H9 (cell line): Measurements from ENCODE around the gene TMPRSS11B. TPM values are rescaled to one million over a fixed set of nuclear protein-coding genes. Genes with fewer than 3 reads are reported as not detected.

Source experiments
- DNase-seq: peaks from one replicate; pipeline ENCODE4 v3.0.0-alpha.2; 2017
- H2AFZ ChIP-seq: one replicate; pipeline ENCODE4 v1.6.1; 2013; ENCODE audit warnings: mild to moderate bottlenecking, low read length, control low read depth, moderate library complexity
- H2AK5ac ChIP-seq: 2 replicates; pipeline ENCODE4 v1.6.1; 2013; ENCODE audit warnings: low read length, control low read depth, mixed read lengths; ENCODE audit not compliant: insufficient read length
- H2BK120ac ChIP-seq: one replicate; pipeline ENCODE4 v1.6.1; 2013; ENCODE audit warnings: low read depth, mild to moderate bottlenecking, low read length, control low read depth, inconsistent platforms; ENCODE audit not compliant: poor library complexity, severe bottlenecking
- H2BK12ac ChIP-seq: 2 replicates; pipeline ENCODE4 v1.6.1; 2013; ENCODE audit warnings: low read length, control low read depth, mixed read lengths, low read depth; ENCODE audit not compliant: insufficient read length
- H2BK15ac ChIP-seq: 2 replicates; pipeline ENCODE4 v1.6.1; 2013; ENCODE audit warnings: low read depth, low read length, control low read depth
- H2BK20ac ChIP-seq: one replicate; pipeline ENCODE4 v1.6.1; 2013; ENCODE audit warnings: low read depth, mild to moderate bottlenecking, low read length, control low read depth, inconsistent platforms; ENCODE audit not compliant: poor library complexity, severe bottlenecking
- H2BK5ac ChIP-seq: 2 replicates; pipeline ENCODE4 v1.6.1; 2013; ENCODE audit warnings: low read length, control low read depth, mixed read lengths; ENCODE audit not compliant: insufficient read length
- H3K14ac ChIP-seq: 2 replicates; pipeline ENCODE4 v1.6.1; 2013; ENCODE audit warnings: low read length, control low read depth; ENCODE audit not compliant: insufficient read depth
- H3K18ac ChIP-seq: 2 replicates; pipeline ENCODE4 v1.6.1; 2013; ENCODE audit warnings: low read depth, mild to moderate bottlenecking, mixed read lengths, low read length, control low read depth; ENCODE audit not compliant: insufficient read length
- H3K23ac ChIP-seq: 2 replicates; pipeline ENCODE4 v1.6.1; 2013; ENCODE audit warnings: low read length, control low read depth, mixed read lengths, low read depth; ENCODE audit not compliant: insufficient read length
- H3K23me2 ChIP-seq: 2 replicates; pipeline ENCODE4 v1.6.1; 2013; ENCODE audit warnings: low read depth, mild to moderate bottlenecking, mixed read lengths, low read length, control low read depth; ENCODE audit not compliant: insufficient read length, poor library complexity, severe bottlenecking
- H3K27ac ChIP-seq: 2 replicates; pipeline ENCODE4 v1.5.1; 2013; ENCODE audit warnings: low read length, control low read depth, mixed read lengths, low read depth; ENCODE audit not compliant: insufficient read length
- H3K27me3 ChIP-seq: 2 replicates; pipeline ENCODE4 v1.6.1; 2013; ENCODE audit warnings: low read length, control low read depth, inconsistent platforms; ENCODE audit not compliant: insufficient read depth
- H3K4ac ChIP-seq: 2 replicates; pipeline ENCODE4 v1.6.1; 2013; ENCODE audit warnings: low read depth, mild to moderate bottlenecking, control low read depth, inconsistent platforms, low read length, moderate library complexity
- H3K4me1 ChIP-seq: 2 replicates; pipeline ENCODE4 v1.6.1; 2013; ENCODE audit warnings: low read length, control low read depth, inconsistent platforms; ENCODE audit not compliant: insufficient read depth
- H3K4me2 ChIP-seq: 2 replicates; pipeline ENCODE4 v1.6.1; 2013; ENCODE audit warnings: low read length, control low read depth, mixed read lengths; ENCODE audit not compliant: insufficient read length, insufficient read depth
- H3K56ac ChIP-seq: 2 replicates; pipeline ENCODE4 v1.6.1; 2013; ENCODE audit warnings: low read depth, mild to moderate bottlenecking, mixed read lengths, low read length, control low read depth; ENCODE audit not compliant: insufficient read length
- H3K79me1 ChIP-seq: 2 replicates; pipeline ENCODE4 v1.6.1; 2013; ENCODE audit warnings: low read depth, mild to moderate bottlenecking, moderate library complexity, low read length, control low read depth, inconsistent platforms; ENCODE audit not compliant: insufficient read depth, poor library complexity, severe bottlenecking
- H3K79me2 ChIP-seq: 2 replicates; pipeline ENCODE4 v1.6.1; 2013; ENCODE audit warnings: low read length, control low read depth, inconsistent platforms; ENCODE audit not compliant: insufficient read depth
- H3K9ac ChIP-seq: 2 replicates; pipeline ENCODE4 v1.6.1; 2013; ENCODE audit warnings: low read length, control low read depth, mixed read lengths; ENCODE audit not compliant: insufficient read length; ENCODE audit errors: extremely low read depth
- H3K9me3 ChIP-seq: one replicate; pipeline ENCODE4 v1.6.1; 2013; ENCODE audit warnings: low read depth, low read length, inconsistent platforms; ENCODE audit not compliant: control insufficient read depth
- H3T11ph ChIP-seq: one replicate; pipeline ENCODE4 v1.6.1; 2013; ENCODE audit warnings: mild to moderate bottlenecking, low read length, control low read depth, inconsistent platforms
- H4K20me1 ChIP-seq: one replicate; pipeline ENCODE4 v1.6.1; 2013; ENCODE audit not compliant: control insufficient read depth, insufficient read length, insufficient read depth
- H4K5ac ChIP-seq: 2 replicates; pipeline ENCODE4 v1.6.1; 2013; ENCODE audit warnings: low read depth, mild to moderate bottlenecking, mixed read lengths, low read length, control low read depth; ENCODE audit not compliant: insufficient read length
- H4K8ac ChIP-seq: replicated peaks from 2 replicates; pipeline ENCODE4 v1.6.1; 2013; ENCODE audit warnings: low read length, control low read depth, mixed read lengths, low read depth; ENCODE audit not compliant: insufficient read length
- H4K91ac ChIP-seq: 2 replicates; pipeline ENCODE4 v1.6.1; 2013; ENCODE audit warnings: low read depth, mild to moderate bottlenecking, moderate library complexity, mixed read lengths, low read length, control low read depth; ENCODE audit not compliant: insufficient read length
- H3K27ac Mint-ChIP-seq, 3 experiments: 2 replicates in 2 of 3; 3 replicates in 1 of 3; pipeline ENCODE4 v1.8.0; 2020 to 2021; ENCODE audit warnings: mixed read lengths in 3 of 3, mild to moderate bottlenecking in 1 of 3, moderate library complexity in 1 of 3
- H3K27me3 Mint-ChIP-seq: 2 replicates; pipeline ENCODE4 v1.8.0; 2021; ENCODE audit warnings: low read depth, mild to moderate bottlenecking, moderate library complexity, mixed read lengths
- H3K36me3 Mint-ChIP-seq, 3 experiments: 2 replicates in 2 of 3; 3 replicates in 1 of 3; pipeline ENCODE4 v1.8.0; 2020 to 2021; ENCODE audit warnings: low read depth in 3 of 3, mixed read lengths in 3 of 3; ENCODE audit not compliant: insufficient read depth in 1 of 3
- H3K4me1 Mint-ChIP-seq, 2 experiments: 2 replicates each; pipeline ENCODE4 v1.8.0; 2020; ENCODE audit warnings: mixed read lengths in 2 of 2
- H3K4me3 Mint-ChIP-seq, 2 experiments: 2 replicates in 1 of 2; 3 replicates in 1 of 2; pipeline ENCODE4 v1.8.0; 2020 to 2021; ENCODE audit warnings: mild to moderate bottlenecking in 2 of 2, mixed read lengths in 2 of 2, moderate library complexity in 1 of 2
- H3K9me3 Mint-ChIP-seq, 2 experiments: 2 replicates in 1 of 2; 3 replicates in 1 of 2; pipeline ENCODE4 v1.8.0; 2020; ENCODE audit warnings: mild to moderate bottlenecking in 2 of 2, mixed read lengths in 2 of 2, moderate library complexity in 1 of 2
- CTCF ChIP-seq: fragments of 200-600 bp; sonication (generic); conservative IDR thresholded peaks from 3 replicates; pipeline ENCODE4 v1.8.0; 2021; ENCODE audit warnings: antibody characterized with exemption, mild to moderate bottlenecking
- WGBS: extraction: QIAGEN DNeasy Blood & Tissue Kit; methylation state at CpG from one replicate; pipeline ENCODE4 v1.1.7; 2013; ENCODE audit warnings: missing lambda C conversion rate, low lambda C conversion rate, mixed read lengths; ENCODE audit not compliant: insufficient read length; ENCODE audit errors: extremely low coverage; 5-methylcytosine and 5-hydroxymethylcytosine counted together
- total RNA-seq: library from RNA; stranded (reverse); gene quantifications from 2 replicates; pipeline ENCODE4 v1.2.1, GENCODE V29; 2021

The TMPRSS11B gene
- total RNA-seq, 1 experiment from 2014 or later = not detected

DNA sequence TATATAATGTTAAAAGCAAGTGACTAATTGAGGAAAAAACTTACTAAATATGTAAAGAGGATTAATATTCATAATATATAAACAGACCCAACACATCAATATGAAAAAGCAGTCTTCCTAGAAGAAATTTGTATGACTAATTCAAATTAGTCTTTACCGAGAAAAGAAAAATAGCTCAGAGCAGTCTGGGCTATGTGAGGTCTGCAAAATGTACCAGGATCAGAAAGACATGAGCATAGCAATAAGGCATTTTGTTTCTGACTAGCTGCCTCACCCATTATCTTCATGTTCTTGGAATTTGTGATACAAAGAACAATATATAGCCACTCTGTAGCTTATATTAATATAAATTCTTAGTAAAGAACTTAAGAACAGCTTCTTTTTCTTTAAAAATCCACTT lies 13.7 kb upstream of the TMPRSS11B start:
- H3K9me3 Mint-ChIP-seq = peaks cover 5 to 6% of the 10 kb centered on the region in 2 experiments
- Histone ChIP-seq H4K20me1 (no peaks in the 10 kb centered on the region), H3K9me3 (no peaks in the 10 kb centered on the region), H2AFZ (no peak overlapping the region), H3K56ac (no peak overlapping the region), H3K23ac (no peak overlapping the region), H4K8ac (no peak overlapping the region), H3K27me3 (no peaks in the 10 kb centered on the region), H2BK20ac (no peak overlapping the region), H2BK5ac (no peak overlapping the region), H3K4ac (no peak overlapping the region), H3K4me2 (no peak overlapping the region), H3K79me1 (no peaks in the 10 kb centered on the region), H2BK120ac (no peak overlapping the region), H3K4me1 (no peaks in the 10 kb centered on the region), H3K27ac (no peak overlapping the region), H3K14ac (no peak overlapping the region), H4K91ac (no peak overlapping the region), H2BK12ac (no peak overlapping the region), H2BK15ac (no peak overlapping the region), H3K9ac (no peak overlapping the region), H3K79me2 (no peaks in the 10 kb centered on the region), H4K5ac (no peak overlapping the region), H3K23me2 (no peaks in the 10 kb centered on the region), H2AK5ac (no peak overlapping the region), H3T11ph (no peak overlapping the region), H3K18ac (no peak overlapping the region)
- TF ChIP-seq CTCF = no peak
- no CpG with 5 or more reads among the region's 1 CpG for WGBS
- no peak overlapping the region for H3K27ac Mint-ChIP-seq
- H3K36me3 Mint-ChIP-seq = peaks cover 2 to 6% (median 5%) of the 10 kb centered on the region in 3 experiments; a peak in 6 of 7 replicates
- no peak overlapping the region for H3K4me3 Mint-ChIP-seq
- DNase-seq = no peak
- no peaks in the 10 kb centered on the region; the same call in 1 of the 2 replicates for H3K27me3 Mint-ChIP-seq
- H3K4me1 Mint-ChIP-seq = peaks cover 4 to 8% of the 10 kb centered on the region in 2 experiments
